ENCODE data around the gene SPIRE2. TPM values are rescaled to one million over a fixed set of nuclear protein-coding genes. Genes with fewer than 3 reads are reported as not detected.
A peak's percentile ranks its signal among the peaks of the same experiment; 100 is the strongest.

Gene SPIRE2
- total RNA-seq, 3 donors from 2014 or later (not counting 1 experiment from before 2014, with no cell fraction given): 4.5 to 8.7 (median 6.5) TPM

DNA sequence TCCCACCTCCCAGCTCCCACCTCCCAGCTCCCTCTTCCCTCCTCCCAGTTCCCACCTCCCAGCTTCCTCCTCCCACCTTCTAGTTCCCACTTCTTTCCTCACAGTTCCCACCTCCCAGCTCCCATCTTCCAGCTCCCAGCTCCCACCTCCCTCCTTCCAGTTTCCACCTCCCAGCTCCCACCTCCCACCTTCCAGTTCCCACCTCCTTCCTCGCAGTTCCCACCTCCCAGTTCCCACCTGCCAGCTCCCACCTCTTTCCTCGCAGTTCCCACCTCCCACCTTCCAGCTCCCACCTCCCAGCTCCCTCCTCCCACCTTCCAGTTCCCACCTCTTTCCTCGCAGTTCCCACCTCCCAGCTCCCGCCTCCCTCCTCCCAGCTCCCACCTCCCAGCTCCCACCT, 80.0 kb downstream of the SPIRE2 start:
- DNase-seq: no peak
- TF ChIP-seq, protein P1, sequence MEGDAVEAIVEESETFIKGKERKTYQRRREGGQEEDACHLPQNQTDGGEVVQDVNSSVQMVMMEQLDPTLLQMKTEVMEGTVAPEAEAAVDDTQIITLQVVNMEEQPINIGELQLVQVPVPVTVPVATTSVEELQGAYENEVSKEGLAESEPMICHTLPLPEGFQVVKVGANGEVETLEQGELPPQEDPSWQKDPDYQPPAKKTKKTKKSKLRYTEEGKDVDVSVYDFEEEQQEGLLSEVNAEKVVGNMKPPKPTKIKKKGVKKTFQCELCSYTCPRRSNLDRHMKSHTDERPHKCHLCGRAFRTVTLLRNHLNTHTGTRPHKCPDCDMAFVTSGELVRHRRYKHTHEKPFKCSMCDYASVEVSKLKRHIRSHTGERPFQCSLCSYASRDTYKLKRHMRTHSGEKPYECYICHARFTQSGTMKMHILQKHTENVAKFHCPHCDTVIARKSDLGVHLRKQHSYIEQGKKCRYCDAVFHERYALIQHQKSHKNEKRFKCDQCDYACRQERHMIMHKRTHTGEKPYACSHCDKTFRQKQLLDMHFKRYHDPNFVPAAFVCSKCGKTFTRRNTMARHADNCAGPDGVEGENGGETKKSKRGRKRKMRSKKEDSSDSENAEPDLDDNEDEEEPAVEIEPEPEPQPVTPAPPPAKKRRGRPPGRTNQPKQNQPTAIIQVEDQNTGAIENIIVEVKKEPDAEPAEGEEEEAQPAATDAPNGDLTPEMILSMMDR (IDR thresholded peaks at IDR 0.05): no peak
- H3K4me3 Mint-ChIP-seq: no peak overlapping the region
- H3K4me3 ChIP-seq (ENCODE audit: low read length): no peak overlapping the region
- peaks cover 65% of the 10 kb centered on the region for H3K36me3 ChIP-seq (ENCODE audit: control insufficient read depth, insufficient read depth, low read length)
- intact Hi-C loops (cut with micrococcal nuclease): no loop called here
- no peak overlapping the region for H3K27ac ChIP-seq (ENCODE audit: low read length)
- no peaks in the 10 kb centered on the region for H3K27me3 Mint-ChIP-seq (ENCODE audit: low read depth in 2 of 2)
- H3K27me3 ChIP-seq (ENCODE audit: control insufficient read depth, insufficient read depth, low read length): no peaks in the 10 kb centered on the region
- WGBS (ENCODE audit: insufficient coverage): 89% methylated on average over 4 of the region's 4 CpGs
- ATAC-seq: no peak
- no peaks in the 10 kb centered on the region for H3K36me3 Mint-ChIP-seq
- peaks cover 0 to 17% of the 10 kb centered on the region in 2 donors for H3K4me1 Mint-ChIP-seq
- no peaks in the 10 kb centered on the region for H3K9me3 Mint-ChIP-seq
- no peak overlapping the region for H3K27ac Mint-ChIP-seq
- H3K4me1 ChIP-seq (ENCODE audit: control insufficient read depth, insufficient read depth, low read length): peaks cover 13% of the 10 kb centered on the region
- H3K9me3 ChIP-seq (ENCODE audit: control insufficient read depth, insufficient read depth, low read length): no peaks in the 10 kb centered on the region

DNA sequence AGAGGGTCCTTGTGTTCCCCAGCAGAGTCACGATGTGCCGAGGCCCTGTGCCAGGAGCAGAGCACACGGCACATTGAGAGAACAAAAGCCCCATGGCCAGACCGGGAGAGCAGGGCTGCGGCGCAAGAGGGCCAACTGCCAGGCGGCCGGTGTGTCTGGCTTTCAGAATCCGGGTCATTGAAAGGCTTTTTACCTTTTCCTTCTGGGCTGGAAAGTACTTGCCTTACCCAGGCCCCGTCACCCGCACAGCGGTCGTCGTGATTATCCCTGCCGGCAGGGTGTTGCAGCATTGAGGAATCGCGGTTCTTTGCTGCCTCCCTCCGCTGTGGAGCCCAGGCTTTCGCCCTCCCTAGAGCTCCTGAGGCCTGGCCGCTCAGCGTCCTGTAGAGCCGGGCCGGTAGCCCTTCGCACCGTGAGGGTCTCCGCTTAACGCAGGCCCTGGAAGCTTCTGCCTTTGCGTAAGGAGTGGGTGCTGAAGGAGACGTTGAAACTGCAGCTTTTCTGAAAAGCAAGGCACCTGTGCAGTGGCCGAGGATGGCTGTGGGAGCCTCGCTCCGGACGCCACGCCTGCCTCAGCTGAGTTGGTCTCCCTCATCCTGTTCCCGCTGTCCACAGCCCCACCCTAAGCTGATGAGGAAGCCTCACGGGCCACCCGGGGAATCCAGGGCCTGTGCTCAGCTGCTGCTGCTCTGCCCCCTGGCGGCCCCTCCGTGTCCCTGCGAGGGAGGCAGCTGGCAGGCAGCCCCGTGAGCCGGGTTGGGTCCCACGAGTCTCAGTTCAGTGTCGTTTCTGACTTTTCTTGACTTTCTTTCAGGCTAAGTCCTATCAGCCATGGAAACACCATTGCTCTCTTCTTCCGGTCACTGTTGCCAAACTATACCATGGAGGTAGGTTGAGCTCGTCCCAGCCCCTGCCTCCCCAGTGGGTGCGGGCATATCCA, 81.8 kb downstream of the SPIRE2 start:
- Histone ChIP-seq H3K27ac (ENCODE audit: low read length) (no peak overlapping the region), H3K9me3 (ENCODE audit: control insufficient read depth, insufficient read depth, low read length) (no peaks in the 10 kb centered on the region), H3K27me3 (ENCODE audit: control insufficient read depth, insufficient read depth, low read length) (no peaks in the 10 kb centered on the region), H3K36me3 (ENCODE audit: control insufficient read depth, insufficient read depth, low read length) (peaks cover 49% of the 10 kb centered on the region), H3K4me1 (ENCODE audit: control insufficient read depth, insufficient read depth, low read length) (peaks cover 13% of the 10 kb centered on the region), H3K4me3 (ENCODE audit: low read length) (no peak overlapping the region)
- intact Hi-C loops (cut with micrococcal nuclease): loop anchor here (5.0 kb wide), 1 partner anchor 203 kb away; no protein-coding TSS in a partner anchor
- no peak overlapping the region for H3K27ac Mint-ChIP-seq
- DNase-seq (peak; percentile 58 to 81), ATAC-seq (peak; percentile 74 to 87 (median 81))
- no peaks in the 10 kb centered on the region for H3K27me3 Mint-ChIP-seq (ENCODE audit: low read depth in 2 of 2)
- no peaks in the 10 kb centered on the region for H3K9me3 Mint-ChIP-seq
- peaks cover 0 to 17% of the 10 kb centered on the region in 2 donors for H3K4me1 Mint-ChIP-seq
- TF ChIP-seq, protein P1 (IDR thresholded peaks at IDR 0.05): peak; percentile 75
- WGBS (ENCODE audit: insufficient coverage): 71% methylated on average over 47 of the region's 47 CpGs
- H3K36me3 Mint-ChIP-seq: no peaks in the 10 kb centered on the region
- H3K4me3 Mint-ChIP-seq: no peak overlapping the region

DNA sequence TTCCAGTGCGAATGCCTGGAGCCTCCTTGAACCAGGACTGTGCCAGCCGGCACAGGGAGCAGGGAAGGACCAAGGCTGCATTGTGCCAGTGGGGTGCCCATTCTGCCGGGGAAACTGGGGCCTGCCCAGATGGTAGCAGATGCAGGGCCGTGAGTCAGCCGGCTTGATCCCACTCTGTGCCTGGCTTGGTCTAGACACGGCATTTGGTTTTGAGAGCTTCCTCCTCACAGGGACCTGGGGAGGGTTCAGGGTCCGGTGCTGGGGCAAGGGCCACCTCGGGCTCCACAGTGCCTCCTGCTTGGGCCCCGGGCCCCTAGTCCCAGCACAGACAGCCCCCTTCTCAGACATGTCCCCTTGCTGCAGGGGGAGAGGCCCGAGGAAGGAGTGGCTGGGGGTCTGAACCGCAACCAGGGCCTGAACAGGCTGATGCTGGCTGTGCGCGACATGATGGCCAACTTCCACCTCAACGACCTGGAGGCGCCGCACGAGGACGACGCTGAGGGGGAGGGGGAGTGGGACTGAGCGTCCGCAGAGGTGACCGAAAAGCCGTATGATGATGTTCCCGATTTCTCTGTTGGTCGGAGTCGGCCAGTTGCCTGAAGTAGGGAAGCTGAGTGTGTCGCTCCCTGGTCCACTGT, 82.6 kb downstream of the SPIRE2 start:
- intact Hi-C loops (cut with micrococcal nuclease): loop anchor here (5.0 kb wide), 1 partner anchor 204 kb away; no protein-coding TSS in a partner anchor

More for the DNA sequence above, 82.6 kb downstream of the SPIRE2 start:
- H3K4me1 Mint-ChIP-seq: peaks cover 0 to 17% of the 10 kb centered on the region in 2 donors
- DNase-seq: no peak
- Histone ChIP-seq H3K27ac (ENCODE audit: low read length) (no peak overlapping the region), H3K27me3 (ENCODE audit: control insufficient read depth, insufficient read depth, low read length) (no peaks in the 10 kb centered on the region), H3K4me3 (ENCODE audit: low read length) (no peak overlapping the region), H3K9me3 (ENCODE audit: control insufficient read depth, insufficient read depth, low read length) (no peaks in the 10 kb centered on the region), H3K4me1 (ENCODE audit: control insufficient read depth, insufficient read depth, low read length) (peaks cover 20% of the 10 kb centered on the region), H3K36me3 (ENCODE audit: control insufficient read depth, insufficient read depth, low read length) (peaks cover 42% of the 10 kb centered on the region)
- H3K36me3 Mint-ChIP-seq: no peaks in the 10 kb centered on the region
- 95% methylated on average over 27 of the region's 27 CpGs for WGBS (ENCODE audit: insufficient coverage)
- no peaks in the 10 kb centered on the region for H3K9me3 Mint-ChIP-seq
- ATAC-seq: no peak
- H3K27ac Mint-ChIP-seq: no peak overlapping the region
- H3K4me3 Mint-ChIP-seq: no peak overlapping the region
- H3K27me3 Mint-ChIP-seq (ENCODE audit: low read depth in 2 of 2): no peaks in the 10 kb centered on the region
- TF ChIP-seq, protein P1 (IDR thresholded peaks at IDR 0.05): no peak
